ENCODE measurements around the gene CCDC182. TPM values are rescaled to one million over a fixed set of nuclear protein-coding genes. Genes with fewer than 3 reads are reported as not detected.

Gene CCDC182
- total and polyA plus RNA-seq, 2 of the 13 experiments (the other 11 are each of a cell fraction or from before 2014, with no cell fraction given): not detected

GRCh38 chr17:57783338-57783742, 38.2 kb upstream of the CCDC182 start (continued):
- TF ChIP-seq GFI1 (CRISPR knock-in tag; IDR thresholded peaks at IDR 0.05; ENCODE audit: borderline replicate concordance): no peak
- no peak for TF ChIP-seq ZNF576 (CRISPR knock-in tag; IDR thresholded peaks at IDR 0.05)
- TF ChIP-seq ZNF10 (CRISPR knock-in tag; IDR thresholded peaks at IDR 0.05; ENCODE audit: borderline replicate concordance, low read depth): no peak
- no peak for TF ChIP-seq GRHL1 (CRISPR knock-in tag; conservative IDR thresholded peaks at IDR 0.05)
- no peak for TF ChIP-seq DMTF1 (CRISPR knock-in tag; IDR thresholded peaks at IDR 0.05)
- TF ChIP-seq NR2C2 (CRISPR knock-in tag; IDR thresholded peaks at IDR 0.05; ENCODE audit: borderline replicate concordance): no peak
- peak; percentile 52; the same call in 1 of the 2 replicates for TF ChIP-seq ELF3 (CRISPR knock-in tag; IDR thresholded peaks at IDR 0.05)
- TF ChIP-seq ZNF513 (CRISPR knock-in tag; conservative IDR thresholded peaks at IDR 0.05): no peak
- no peak for TF ChIP-seq ZBTB34 (CRISPR knock-in tag; IDR thresholded peaks at IDR 0.05)
- TF ChIP-seq SNRNP70 (IDR thresholded peaks at IDR 0.05; ENCODE audit: low read depth, low read length): no peak
- TF ChIP-seq ZNF337 (CRISPR knock-in tag; IDR thresholded peaks at IDR 0.05; ENCODE audit: borderline replicate concordance, low read depth): no peak
- no peak for TF ChIP-seq ZNF367 (CRISPR knock-in tag; IDR thresholded peaks at IDR 0.05; ENCODE audit: borderline replicate concordance)
- TF ChIP-seq TAF15 (IDR thresholded peaks at IDR 0.05; ENCODE audit: low read depth, low read length, poor library complexity, severe bottlenecking): no peak
- TF ChIP-seq PRDM10 (CRISPR knock-in tag; IDR thresholded peaks at IDR 0.05; ENCODE audit: low read depth): no peak
- no peak for TF ChIP-seq DMAP1 (CRISPR knock-in tag; IDR thresholded peaks at IDR 0.05)
- TF ChIP-seq ZNF619 (CRISPR knock-in tag; IDR thresholded peaks at IDR 0.05): no peak

Measured in HepG2 (cell line).